ENCODE results near the gene SORCS2.

SORCS2 gene

DNA sequence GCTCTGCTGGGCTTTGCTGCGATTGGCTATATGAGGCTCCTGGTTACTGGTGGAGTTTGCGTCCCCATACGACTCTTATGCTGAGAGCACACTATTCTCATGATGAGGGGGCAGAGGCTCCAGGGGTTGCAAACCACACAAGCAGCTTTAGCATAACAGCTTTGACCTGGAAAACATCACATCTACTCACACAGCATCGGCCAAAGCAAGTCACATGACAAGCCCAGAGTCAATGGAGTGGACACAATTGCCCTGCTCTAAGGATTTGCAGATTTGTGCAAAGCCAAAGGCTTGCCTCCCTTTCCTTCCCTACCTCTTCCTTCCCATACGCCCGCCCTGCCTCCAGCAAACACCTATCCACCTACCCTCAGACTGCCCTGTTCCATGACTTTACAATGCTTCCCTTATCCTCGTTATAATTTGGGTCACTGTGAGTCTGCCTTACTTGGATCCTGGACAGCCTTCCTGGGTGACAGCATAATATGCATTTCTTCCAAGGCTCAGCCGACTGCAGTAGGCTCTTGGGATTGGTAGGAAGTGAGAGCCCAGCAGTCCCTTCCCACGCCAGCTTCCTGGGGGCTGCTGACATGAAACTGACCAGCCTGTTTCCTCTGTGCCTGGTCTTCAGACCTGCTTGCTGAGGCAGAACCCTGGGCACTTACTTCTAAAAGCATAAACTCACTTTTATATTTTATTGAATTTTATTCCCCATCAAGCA is 450.6 kb downstream of the SORCS2 start:
- no peak overlapping the region for H3K4me3 ChIP-seq (ENCODE audit: low read length)
- DNase-seq (ENCODE audit: low read depth, low spot score) = no peak

DNA sequence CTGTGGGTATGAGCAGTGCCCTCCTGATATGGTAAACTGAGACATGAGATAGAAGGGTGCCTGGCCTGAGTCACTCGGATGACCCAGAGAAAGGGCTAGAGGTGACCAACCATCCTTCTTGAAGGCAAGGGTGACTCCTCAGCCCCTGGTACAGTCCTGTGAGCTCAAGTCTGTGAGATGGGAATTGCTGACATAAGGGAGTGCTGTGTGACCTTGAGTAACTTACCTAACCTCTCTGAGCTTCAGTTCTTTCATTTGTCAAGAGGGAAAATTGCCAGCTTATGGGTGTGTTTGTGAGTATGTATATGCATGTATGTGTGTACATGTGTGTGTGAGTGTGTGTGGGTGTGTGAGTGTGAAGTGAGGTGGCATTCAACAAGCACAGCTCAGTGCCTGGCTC is 452.8 kb downstream of the SORCS2 start:
- no peak overlapping the region for H3K4me3 ChIP-seq (ENCODE audit: low read length)
- DNase-seq (ENCODE audit: low read depth, low spot score) = no peak

DNA sequence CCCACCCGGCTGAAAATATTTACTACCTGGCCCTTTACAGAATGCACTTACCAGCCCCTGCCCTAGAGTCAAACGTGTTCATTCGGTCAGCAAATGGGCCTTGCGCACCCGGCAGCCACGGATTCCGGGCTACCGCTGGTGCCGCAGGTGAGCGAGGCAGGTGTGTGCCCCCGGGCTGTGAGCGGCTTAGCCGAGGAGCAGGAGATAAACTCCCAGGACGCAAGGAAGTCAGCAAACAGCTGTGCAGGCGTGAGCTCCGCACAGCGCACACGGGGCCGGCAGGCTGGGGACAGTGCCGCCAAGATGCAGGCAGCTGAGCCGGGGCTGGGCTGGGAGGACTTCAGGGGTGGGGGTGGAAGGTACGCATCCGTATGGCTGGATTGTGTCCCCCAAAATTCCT is 453.6 kb downstream of the SORCS2 start:
- no peak for DNase-seq (ENCODE audit: low read depth, low spot score)
- peak overlapping the region; percentile 36; the same call in 1 of the 2 replicates for H3K4me3 ChIP-seq (ENCODE audit: low read length)

DNA sequence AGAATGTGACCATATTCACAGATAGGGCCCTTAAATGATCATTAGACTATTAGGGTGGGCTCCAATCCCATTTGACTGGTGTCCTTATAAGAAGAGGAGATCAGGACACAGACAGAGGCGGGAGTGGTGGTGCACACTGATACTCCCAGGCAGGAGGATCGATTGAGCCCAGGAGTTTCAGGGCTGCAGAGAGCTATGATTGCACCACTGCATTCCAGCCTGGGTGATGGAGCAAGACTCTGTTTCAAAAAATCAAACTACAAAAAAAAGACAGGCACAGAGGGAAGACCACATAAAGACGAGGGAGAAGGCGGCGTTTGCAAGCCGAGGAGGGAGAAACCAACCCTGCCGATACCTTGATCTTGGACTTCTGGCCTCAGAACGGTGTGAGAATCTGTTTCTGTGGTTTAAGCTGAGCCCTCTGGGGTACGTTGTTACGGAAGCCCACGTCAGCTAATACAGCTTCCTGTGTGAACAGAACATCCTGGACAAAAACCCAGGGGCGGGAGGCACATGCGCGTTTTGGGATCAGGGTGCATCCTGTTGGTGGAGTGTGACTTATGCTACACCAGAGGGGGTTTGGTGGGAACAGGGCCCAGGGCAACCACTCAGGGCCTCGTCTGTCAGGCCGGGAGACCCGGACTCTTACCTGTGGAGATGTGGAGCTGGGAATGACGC is 454.2 kb downstream of the SORCS2 start:
- DNase-seq (ENCODE audit: low read depth, low spot score) = peak; percentile 50
- H3K4me3 ChIP-seq (ENCODE audit: low read length) = peak overlapping the region; percentile 36

DNA sequence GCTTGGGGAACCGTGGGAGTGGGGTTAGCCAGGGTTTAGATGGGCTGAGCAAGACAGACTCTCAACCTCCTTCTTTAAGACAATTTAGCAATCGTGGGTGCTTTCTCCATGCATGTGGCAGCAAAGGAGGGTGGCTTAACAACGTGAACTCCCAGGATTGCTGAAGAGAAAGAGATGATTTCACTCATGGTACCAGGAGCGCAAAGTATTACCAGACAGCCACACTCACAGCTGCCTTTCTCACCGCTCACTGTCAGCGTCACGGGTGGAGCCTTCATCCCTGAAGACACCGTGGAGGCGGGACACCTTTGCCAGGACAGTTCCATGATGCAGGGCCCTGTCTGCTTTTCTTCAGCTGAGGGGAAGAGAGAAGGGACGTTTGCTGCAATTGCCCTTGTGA is 454.8 kb downstream of the SORCS2 start:
- no peak overlapping the region for H3K4me3 ChIP-seq (ENCODE audit: low read length)
- DNase-seq (ENCODE audit: low read depth, low spot score) = no peak

DNA sequence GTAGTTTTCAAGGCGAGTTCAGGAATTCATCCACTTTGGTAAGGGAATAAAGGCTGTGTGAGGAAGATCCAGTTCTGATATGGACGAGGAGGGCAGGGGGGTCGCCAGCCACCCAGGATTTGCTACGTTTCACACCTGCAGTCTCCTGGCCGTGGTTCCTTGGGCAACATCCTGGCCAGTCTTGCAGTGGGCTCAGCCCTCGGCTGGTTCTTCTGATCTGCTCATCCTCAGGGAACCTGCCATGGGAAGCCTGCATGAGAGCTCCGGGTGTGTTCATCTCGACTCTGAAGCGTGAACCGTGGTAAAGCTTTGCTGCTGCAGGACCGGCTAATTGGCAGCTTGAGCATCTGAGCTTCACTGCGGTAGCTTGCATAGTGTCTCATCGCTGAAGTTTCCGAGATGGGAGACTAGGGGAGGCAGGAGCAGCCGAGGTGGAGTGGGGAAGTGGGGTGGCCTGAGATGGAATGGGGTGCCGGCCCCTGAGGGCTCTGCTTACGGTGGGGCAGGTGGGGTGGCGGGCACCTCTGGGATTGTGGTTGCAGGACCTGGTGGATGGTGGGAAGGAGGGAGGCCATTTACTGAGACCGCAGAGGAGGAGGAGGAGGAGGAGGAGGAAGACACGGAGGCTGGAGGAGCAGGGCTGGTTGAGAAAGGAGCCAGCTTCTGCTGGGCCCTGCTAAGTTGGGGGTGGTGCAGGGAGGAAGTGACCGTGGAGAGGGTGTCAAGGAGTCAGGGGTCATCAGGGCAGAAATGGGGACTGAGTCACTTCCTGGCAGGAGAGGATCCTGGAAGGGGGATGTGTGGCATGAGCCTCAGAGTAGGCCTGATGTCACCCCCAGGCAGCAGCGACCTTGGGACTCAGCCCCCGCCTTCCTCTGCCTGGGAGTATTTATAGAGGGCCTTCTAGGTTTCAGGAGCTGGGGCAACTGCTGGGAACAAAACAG is 455.5 kb downstream of the SORCS2 start:
- no peak overlapping the region for H3K4me3 ChIP-seq (ENCODE audit: low read length)
- no peak for DNase-seq (ENCODE audit: low read depth, low spot score)

DNA sequence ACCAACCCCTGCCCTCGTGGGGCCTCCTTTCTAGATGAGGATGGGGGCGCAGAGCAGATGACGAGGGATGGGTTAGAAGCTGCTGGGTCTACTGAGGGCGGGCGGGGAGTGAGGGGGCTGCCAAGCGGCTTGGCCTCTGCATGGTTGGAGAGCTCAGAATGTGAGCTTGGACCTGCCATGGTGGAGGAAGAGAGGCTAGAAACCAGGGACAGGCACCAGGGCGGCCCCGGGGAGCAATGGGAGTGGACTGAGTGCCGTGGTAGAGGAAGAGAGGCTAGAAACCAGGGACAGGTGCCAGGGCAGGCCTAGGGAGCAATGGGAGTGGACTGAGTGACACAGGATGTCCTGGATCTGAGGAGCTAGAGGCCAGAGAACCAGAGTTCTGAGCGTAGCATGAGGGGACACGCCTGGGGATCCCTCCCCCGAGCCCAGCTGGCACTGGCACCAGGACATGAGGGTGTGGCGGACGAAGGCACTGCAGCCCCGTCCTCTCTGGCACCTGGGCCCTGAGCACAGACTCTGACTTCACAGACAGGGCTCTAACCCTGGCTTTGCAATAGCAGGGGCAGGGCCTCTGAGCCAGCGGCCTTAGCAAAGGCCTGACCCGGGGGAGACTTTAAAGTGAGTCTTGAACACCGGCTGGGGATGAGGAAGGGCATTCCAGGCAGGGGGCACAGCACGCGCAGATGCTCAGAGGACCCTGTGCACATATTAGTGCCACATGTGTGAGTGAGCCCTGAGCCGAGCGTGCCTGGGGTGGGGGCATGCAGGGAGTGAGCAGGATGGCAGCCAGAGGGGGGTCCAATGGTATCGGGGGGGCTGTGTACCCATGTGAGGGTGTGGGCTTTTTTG is 456.4 kb downstream of the SORCS2 start:
- no peak overlapping the region for H3K4me3 ChIP-seq (ENCODE audit: low read length)
- DNase-seq (ENCODE audit: low read depth, low spot score) = no peak

DNA sequence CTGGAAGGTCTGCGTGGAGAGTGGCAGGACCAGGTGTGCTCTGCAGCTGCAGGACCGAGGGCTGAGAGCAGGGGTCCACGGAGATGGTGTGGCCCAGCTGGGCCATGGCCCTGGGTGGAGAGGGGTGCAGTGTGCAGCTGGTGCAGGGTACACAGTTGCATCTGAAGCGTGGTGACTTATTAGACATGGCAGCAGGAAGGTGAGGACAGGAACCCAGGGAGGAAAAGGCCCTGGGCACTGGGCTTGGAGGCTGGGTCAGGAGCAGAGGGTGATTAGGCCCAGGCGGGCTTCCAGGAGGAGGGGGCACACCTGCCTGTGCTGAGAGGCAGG is 457.0 kb downstream of the SORCS2 start:
- DNase-seq (ENCODE audit: low read depth, low spot score) = no peak

DNA sequence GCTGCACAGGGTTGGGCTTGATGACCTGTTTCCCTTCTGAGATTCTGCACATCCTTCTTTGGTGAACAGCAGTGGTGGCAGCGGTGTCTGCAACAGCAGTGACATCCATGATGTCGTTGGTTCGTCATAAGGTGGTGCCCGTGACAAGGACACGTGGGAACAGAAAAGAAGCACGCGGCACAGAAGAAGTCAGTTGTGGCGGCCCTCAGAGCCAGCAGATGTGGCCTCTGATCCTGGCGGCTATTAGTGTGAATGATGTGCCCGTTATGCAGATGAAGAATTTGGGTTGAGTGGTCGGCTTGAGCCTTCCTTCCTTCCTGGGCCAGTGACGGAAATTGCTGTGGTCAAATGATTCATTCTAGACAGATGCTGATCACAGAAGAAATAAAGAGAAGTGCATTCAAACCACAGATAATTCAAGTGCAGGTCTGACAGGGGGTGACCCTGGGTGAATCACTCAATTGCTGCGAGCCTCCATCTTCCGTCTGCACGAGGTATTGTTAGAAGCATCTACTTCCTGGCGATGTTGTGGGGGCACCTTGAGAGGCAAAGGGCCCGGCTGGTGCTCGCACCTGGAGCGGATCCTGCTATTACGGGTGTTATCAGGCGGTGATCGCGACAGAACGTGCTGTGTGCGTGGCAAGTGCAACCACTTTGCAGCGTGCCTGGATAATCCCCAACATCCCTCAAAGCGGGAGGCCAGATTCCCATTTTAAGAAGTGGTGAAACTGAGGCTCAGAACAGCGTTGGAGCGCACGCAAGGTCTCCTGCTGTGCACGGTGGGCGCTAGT is 457.6 kb downstream of the SORCS2 start:
- no peak for DNase-seq (ENCODE audit: low read depth, low spot score)

More for the DNA sequence above, 457.0 kb downstream of the SORCS2 start:
- H3K4me3 ChIP-seq (ENCODE audit: low read length) = no peak overlapping the region

DNA sequence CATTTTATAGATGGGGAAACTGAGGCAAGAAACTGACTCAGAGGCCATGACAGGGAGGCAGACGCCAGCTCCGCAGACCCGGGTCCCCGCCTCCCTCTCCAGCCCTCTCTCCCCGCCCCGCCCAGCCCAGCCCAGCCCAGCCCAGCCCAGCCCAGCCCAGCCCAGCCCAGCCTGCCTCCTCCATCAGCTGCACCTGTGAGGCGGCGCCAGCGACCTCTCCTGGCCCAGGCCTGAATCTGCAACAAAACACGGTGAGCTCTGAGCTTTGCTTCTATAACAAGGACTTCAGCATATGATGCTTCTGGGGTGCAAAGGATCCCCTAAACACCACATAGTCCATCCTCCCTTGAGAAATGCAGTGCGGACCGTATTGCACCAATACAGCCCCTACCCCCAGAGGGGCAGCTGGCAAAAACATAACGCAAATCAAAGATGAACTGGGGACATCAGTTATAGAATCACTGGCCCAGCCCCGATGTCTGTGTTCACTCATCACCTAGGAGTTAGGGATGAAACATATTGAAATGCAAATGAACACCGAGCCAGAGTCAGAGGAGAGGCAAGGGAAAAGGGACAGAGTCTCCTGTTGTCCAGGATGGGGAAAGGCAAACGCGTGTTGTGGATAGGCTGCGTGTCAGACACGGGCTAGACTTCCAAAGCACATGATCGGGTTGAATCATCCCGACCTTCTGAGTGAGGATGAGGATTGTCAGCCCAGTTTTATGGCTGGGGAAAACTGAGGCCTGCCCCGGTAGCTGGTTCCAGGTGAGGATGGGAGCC is 458.5 kb downstream of the SORCS2 start:
- DNase-seq (ENCODE audit: low read depth, low spot score) = no peak

More for the DNA sequence above, 457.6 kb downstream of the SORCS2 start:
- no peak overlapping the region for H3K4me3 ChIP-seq (ENCODE audit: low read length)

DNA sequence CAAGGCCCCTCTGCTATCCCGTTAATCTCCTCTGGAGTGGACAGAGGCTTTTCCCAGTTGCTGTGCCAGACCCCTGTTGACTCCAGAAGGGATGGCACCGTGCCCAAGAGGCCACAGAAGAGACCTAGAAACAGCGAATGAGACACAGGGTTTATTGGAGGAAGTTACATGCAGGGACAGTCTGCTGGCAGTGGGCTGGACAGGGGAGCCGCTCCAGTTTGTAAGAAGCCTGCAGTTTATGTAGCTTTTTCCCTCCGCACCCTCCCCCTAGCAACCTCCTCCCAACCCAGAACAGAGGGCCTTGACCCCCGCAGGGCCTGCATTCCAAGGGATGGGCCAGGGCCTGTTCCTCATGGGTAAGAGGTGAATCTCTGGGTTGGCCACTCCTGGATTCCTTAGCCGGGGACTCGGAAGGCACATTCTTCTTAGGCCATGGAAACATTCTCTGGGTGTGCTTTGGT is 459.2 kb downstream of the SORCS2 start:
- no peak for DNase-seq (ENCODE audit: low read depth, low spot score)

More for the DNA sequence above, 458.5 kb downstream of the SORCS2 start:
- no peak overlapping the region for H3K4me3 ChIP-seq (ENCODE audit: low read length)

DNA sequence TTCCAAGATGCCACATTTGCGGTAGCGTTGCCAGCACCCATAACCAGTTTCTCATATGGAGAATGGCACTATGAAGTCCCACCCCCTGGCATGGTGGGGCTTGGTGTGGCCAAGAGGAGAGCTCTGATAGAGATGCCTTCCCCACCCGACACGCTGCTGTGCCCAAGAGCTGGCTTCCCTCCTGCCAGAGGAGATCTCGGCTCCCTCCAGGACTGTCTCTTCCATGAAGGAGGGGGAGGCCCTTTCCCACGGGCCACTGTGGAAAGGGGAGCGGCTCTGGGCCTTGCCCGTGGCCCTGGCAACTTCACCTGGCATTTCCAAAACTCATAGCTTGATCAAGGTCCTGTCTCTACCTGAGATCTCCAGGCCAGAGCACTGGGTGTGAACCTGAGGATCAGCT is 459.7 kb downstream of the SORCS2 start:
- no peak for DNase-seq (ENCODE audit: low read depth, low spot score)
- no peak overlapping the region for H3K4me3 ChIP-seq (ENCODE audit: low read length)

More for the DNA sequence above, 459.2 kb downstream of the SORCS2 start:
- no peak overlapping the region for H3K4me3 ChIP-seq (ENCODE audit: low read length)

DNA sequence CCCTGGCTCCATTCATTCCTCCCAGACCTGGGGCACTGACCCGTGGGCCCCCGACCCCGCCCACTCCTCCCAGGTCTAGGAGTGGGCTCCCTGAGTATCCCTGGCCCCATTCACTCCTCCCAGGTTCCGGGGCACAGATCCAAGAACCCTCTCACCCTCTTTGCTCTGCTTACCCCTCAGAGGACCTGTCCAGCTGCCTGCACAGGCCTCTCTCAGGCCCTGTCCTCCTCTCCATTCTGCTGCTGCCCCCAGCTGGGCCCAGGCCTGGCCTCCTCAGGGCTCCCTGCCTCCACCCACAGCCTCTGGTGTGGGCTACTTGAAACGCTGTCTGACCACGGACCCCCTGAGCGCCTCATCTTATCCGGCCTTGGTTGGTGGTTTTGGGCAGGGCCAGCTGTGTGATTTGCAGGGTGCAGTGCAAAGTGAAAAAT is 460.1 kb downstream of the SORCS2 start:
- no peak for DNase-seq (ENCODE audit: low read depth, low spot score)
- no peak overlapping the region for H3K4me3 ChIP-seq (ENCODE audit: low read length)

DNA sequence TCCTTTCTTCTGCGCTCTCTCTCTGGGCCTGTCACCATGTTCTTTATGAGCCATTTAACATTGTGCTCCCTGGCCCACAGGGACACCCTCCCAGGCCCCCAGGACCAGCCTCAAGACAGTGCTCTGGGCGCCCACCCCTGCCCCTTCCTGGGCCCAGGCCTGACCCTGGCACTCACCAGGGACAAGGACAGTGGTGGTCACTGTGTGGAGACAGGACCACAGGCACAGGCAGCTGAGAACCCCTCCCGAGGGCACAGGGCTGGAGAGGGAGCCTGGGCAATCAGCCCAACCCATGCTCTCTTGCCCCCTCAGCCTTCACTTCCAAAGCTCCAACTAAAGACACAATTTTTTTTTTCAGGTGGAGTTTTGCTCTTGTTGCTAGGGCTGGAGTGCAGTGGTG is 460.6 kb downstream of the SORCS2 start:
- H3K4me3 ChIP-seq (ENCODE audit: low read length) = no peak overlapping the region
- no peak for DNase-seq (ENCODE audit: low read depth, low spot score)

DNA sequence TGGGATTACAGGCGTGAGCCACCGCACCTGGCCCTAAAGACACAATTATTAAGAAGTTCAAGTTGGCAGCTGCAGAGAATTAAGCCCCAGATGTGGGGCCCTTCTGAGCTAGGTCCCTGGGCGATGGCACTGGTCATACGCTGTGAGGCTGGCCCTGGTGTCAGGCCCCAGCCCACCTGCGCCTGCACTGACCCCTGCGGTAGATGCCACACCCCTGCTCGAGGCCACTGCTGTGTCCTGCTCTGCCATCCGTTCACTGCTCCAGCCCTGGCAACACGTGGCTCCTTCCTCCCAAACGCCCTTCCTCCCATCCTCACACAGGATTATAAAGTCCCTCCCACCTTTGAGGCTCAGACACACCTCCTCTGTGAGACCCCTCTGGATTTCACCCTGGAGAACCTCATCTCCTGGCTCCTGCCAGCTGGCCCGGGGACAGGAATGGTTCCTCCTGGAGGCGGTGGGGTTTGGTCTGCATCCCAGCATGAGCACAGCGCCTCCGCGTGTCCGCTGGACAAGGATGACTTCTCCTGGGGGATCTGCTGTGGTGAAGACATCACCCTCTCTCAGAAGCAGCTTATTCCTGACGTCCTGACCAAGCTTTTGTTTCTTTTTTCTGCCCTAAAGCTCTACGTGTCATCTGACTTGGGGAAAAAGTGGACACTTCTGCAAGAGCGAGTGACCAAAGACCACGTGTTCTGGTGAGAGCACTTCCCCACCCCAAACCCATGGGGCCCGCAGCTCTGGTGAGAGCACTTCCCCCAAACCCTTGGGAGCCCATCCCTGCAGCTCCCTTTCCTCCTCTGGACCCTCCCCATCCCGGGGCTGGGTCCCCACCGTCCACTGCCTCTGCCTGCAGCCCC is 461.4 kb downstream of the SORCS2 start:
- DNase-seq (ENCODE audit: low read depth, low spot score) = no peak

More for the DNA sequence above, 461.4 kb downstream of the SORCS2 start:
- H3K4me3 ChIP-seq (ENCODE audit: low read length) = no peak overlapping the region

Data from Jurkat, Clone E6-1 (cell line).